H1 (cell line): ENCODE results near the gene STRN4. TPM values are rescaled to one million over a fixed set of nuclear protein-coding genes. Genes with fewer than 3 reads are reported as not detected.

ENCODE experiments used
- YY1 ChIP-seq: IDR thresholded peaks from 2 replicates; pipeline ENCODE4 v1.6.1; 2011; ENCODE audit warnings: low read depth, mild to moderate bottlenecking, low read length
- polyA plus RNA-seq, 7 experiments: library from polyadenylated mRNA; depleted of rRNA in 3 of 7; stranded (reverse) in 5 of 7; unstranded in 2 of 7; fragments of >200 nt in 5 of 7; fragments of 200-250 nt in 2 of 7; gene quantifications; 1 replicate in 5 of 7; 2 replicates in 1 of 7; 4 replicates in 1 of 7; pipeline versions ENCODE4 v1.2.1 to v1.2.3, GENCODE V29; 2011 to 2013; ENCODE audit warnings: missing spikeins in 2 of 7, mixed read lengths in 2 of 7
- total RNA-seq: library from RNA; stranded (reverse); fragmentation: NEBNext Ultra II Directional; extraction: Animal tissue kit (Norgen Biotek cat#: 25700); gene quantifications from 2 replicates; pipeline ENCODE4 v1.2.1, GENCODE V29; 2021
- TF ChIP-seq, protein P1 (sequence below): fragments of 300-600 bp; sonication (generic); IDR thresholded peaks from 2 replicates; pipeline ENCODE4 v1.7.1; 2012; ENCODE audit warnings: low read length, moderate library complexity, mild to moderate bottlenecking, inconsistent platforms; ENCODE audit not compliant: insufficient replicate concordance

STRN4 gene
- total and polyA plus RNA-seq, 2 of the 8 experiments (the other 6 are each of a cell fraction or from before 2014, with no cell fraction given), result 120 to 187 TPM

- TF ChIP-seq, protein P1, sequence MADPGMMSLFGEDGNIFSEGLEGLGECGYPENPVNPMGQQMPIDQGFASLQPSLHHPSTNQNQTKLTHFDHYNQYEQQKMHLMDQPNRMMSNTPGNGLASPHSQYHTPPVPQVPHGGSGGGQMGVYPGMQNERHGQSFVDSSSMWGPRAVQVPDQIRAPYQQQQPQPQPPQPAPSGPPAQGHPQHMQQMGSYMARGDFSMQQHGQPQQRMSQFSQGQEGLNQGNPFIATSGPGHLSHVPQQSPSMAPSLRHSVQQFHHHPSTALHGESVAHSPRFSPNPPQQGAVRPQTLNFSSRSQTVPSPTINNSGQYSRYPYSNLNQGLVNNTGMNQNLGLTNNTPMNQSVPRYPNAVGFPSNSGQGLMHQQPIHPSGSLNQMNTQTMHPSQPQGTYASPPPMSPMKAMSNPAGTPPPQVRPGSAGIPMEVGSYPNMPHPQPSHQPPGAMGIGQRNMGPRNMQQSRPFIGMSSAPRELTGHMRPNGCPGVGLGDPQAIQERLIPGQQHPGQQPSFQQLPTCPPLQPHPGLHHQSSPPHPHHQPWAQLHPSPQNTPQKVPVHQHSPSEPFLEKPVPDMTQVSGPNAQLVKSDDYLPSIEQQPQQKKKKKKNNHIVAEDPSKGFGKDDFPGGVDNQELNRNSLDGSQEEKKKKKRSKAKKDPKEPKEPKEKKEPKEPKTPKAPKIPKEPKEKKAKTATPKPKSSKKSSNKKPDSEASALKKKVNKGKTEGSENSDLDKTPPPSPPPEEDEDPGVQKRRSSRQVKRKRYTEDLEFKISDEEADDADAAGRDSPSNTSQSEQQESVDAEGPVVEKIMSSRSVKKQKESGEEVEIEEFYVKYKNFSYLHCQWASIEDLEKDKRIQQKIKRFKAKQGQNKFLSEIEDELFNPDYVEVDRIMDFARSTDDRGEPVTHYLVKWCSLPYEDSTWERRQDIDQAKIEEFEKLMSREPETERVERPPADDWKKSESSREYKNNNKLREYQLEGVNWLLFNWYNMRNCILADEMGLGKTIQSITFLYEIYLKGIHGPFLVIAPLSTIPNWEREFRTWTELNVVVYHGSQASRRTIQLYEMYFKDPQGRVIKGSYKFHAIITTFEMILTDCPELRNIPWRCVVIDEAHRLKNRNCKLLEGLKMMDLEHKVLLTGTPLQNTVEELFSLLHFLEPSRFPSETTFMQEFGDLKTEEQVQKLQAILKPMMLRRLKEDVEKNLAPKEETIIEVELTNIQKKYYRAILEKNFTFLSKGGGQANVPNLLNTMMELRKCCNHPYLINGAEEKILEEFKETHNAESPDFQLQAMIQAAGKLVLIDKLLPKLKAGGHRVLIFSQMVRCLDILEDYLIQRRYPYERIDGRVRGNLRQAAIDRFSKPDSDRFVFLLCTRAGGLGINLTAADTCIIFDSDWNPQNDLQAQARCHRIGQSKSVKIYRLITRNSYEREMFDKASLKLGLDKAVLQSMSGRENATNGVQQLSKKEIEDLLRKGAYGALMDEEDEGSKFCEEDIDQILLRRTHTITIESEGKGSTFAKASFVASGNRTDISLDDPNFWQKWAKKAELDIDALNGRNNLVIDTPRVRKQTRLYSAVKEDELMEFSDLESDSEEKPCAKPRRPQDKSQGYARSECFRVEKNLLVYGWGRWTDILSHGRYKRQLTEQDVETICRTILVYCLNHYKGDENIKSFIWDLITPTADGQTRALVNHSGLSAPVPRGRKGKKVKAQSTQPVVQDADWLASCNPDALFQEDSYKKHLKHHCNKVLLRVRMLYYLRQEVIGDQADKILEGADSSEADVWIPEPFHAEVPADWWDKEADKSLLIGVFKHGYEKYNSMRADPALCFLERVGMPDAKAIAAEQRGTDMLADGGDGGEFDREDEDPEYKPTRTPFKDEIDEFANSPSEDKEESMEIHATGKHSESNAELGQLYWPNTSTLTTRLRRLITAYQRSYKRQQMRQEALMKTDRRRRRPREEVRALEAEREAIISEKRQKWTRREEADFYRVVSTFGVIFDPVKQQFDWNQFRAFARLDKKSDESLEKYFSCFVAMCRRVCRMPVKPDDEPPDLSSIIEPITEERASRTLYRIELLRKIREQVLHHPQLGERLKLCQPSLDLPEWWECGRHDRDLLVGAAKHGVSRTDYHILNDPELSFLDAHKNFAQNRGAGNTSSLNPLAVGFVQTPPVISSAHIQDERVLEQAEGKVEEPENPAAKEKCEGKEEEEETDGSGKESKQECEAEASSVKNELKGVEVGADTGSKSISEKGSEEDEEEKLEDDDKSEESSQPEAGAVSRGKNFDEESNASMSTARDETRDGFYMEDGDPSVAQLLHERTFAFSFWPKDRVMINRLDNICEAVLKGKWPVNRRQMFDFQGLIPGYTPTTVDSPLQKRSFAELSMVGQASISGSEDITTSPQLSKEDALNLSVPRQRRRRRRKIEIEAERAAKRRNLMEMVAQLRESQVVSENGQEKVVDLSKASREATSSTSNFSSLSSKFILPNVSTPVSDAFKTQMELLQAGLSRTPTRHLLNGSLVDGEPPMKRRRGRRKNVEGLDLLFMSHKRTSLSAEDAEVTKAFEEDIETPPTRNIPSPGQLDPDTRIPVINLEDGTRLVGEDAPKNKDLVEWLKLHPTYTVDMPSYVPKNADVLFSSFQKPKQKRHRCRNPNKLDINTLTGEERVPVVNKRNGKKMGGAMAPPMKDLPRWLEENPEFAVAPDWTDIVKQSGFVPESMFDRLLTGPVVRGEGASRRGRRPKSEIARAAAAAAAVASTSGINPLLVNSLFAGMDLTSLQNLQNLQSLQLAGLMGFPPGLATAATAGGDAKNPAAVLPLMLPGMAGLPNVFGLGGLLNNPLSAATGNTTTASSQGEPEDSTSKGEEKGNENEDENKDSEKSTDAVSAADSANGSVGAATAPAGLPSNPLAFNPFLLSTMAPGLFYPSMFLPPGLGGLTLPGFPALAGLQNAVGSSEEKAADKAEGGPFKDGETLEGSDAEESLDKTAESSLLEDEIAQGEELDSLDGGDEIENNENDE, result no peak
- no peak for TF ChIP-seq YY1
These were observed 26.1 kb upstream of the STRN4 start (continued) for GRCh38 chr19:46772170-46773017.
